T-helper 2 cell treated with Interferon-gamma antibody and Interleukin-4, amounts not matched to agents 100 ng/mL and 5 ng/mL, for 36 hours (primary cell): ENCODE results near the gene AHRR. TPM values are rescaled to one million over a fixed set of nuclear protein-coding genes. Genes with fewer than 3 reads are reported as not detected.
"Not testable (repeated sequence)": the region's sequence is repeated elsewhere in the genome, so short reads cannot be mapped to it uniquely, and the experiment has no call there.

Source experiments
- intact Hi-C: fragments of 100-400 bp; cut with micrococcal nuclease; formaldehyde crosslinking; loops from one replicate; pipeline ENCODE4 v1.15.1; 2023
- total RNA-seq: library from RNA; stranded (reverse); gene quantifications from 2 replicates; pipeline ENCODE4 v1.2.3, GENCODE V29; 2022

AHRR gene
- total RNA-seq, 1 donor from 2014 or later, result 39.4 TPM

DNA sequence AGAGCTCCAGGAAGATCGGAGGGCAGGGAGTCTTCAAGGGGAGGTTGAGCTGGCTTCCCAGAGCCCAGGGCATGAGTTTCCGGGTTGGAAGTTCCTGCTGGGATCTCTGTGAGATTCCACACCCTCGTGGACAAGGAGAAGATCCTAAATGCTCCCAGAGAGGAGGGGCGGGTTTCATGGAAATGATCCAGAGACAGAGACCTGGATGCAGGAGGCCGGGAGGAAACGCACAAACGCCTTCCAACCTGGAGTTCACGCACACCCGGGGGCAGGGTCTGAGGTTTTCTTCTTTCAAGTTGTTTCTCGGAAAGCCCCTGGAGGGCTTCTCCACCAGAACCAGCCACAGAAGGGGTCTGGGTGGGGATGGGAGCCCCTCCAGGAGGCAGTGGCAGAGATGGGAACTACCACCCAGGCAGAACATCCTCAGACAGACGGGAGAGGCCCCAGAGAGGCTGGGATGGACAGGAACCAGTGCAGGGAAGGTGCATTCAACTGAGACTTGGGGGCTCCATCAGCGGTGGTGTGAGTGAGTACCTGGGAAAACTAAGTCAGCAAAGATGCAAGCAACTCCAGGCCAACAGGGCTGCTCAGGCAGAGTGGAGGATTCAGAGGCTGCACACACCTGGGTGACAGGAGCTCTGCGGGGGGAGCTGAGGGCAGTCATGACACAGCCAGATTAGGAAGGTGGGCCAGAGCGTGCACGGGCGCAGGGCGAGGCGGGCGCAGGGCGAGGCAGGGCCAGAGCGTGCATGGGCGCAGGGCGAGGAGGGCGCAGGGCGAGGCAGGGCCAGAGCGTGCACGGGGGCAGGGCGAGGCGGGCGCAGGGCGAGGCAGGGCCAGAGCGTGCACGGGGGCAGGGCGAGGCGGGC is 69.3 kb downstream of the AHRR start:
- intact Hi-C loops, result no loop called here

DNA sequence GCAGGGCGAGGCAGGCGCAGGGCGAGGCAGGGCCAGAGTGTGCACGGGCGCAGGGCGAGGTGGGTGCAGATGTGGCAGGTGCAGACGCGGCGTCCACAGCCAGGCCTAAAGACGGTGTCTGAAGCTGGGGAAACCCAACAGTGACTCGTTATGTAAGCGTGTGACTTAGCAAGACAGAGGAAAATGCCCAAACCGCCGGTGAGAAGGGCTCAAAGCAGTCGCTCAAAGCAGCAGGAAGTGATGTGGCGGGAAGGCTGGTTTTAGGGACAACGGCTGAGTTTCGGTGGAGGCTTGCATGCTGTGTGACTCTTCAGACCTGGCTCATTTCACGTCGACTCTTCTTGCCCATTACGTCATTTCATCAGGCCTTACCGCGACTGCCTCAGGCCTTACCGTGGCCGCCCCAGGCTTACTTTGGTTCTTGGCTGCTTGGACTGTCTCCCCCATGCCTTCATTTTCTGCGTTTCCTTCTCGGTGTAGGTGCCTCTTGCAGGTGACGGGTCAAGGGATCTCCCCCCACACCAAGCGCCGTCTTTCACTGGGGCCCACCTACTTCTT is 71.0 kb downstream of the AHRR start:
- intact Hi-C loops, result loop anchor here (1.0 to 2.0 kb wide), 3 partner anchors 18 to 69 kb away; no protein-coding TSS in a partner anchor

GRCh38 chr5:393846-394275 is 72.3 kb downstream of the AHRR start:
- intact Hi-C loops, result loop anchor here (2.0 kb wide), 1 partner anchor 61 kb away; no protein-coding TSS in a partner anchor

DNA sequence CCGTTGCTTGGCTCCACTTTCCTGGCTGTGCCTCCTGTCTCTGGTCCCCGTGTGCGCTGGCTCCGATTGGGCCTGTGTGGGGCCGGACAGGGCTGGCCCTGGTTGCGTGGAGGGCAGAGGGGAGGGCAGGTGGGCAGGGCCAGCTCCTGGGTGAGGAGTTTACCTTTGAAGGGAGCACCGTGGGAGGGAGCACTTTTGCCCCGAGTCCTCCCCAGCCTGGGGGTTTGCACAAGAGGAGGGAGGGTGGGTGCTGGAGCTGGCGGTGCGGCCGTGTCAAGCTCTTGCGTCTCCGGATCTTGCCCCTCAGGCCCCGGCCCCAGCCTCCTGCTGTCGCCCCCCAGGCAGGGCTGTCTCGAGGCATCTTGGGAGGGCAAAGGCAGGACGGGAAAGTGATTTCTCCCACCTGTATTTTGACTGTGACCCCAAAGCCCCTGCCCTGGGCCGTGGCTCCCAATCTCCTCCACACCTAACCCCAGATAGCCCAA is 73.2 kb downstream of the AHRR start:
- intact Hi-C loops, result no loop called here

DNA sequence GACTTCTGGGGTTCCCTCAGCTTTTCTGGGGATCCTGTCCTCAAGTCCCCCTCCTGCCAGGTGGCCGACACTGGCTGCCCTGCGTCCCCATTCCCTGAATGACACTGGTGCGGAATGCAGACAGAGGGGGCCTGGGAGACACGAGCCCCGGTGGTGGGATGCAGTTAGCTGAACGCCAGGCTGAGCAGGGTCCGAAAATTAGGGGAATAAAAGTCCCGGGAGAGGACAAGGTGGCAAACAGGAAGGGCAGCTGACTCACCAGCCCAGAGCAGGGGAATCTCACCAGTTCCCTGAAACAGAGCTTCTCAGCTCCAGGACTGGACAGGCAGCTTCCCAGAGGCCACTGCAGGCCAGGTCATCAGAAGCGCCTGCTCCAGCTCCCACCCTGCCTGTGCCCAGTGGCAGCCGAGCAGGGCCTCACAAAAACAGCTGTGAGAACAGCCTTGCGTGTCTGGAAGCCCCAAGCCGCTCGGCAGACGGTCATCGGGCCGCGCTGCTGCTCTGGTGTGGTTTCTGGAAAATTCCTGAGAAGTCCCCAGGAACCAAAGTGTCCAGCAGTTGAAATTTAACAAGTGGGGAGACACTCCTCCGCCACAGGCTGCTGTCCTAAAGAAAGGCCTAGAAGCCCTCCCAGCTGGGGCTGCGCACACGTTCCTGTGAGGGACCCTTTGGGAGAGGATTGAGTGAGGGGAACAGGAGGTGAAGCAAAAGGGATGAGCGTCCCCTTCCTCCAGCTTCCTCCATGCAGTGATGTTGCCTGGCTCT is 73.8 kb downstream of the AHRR start:
- intact Hi-C loops, result no loop called here

DNA sequence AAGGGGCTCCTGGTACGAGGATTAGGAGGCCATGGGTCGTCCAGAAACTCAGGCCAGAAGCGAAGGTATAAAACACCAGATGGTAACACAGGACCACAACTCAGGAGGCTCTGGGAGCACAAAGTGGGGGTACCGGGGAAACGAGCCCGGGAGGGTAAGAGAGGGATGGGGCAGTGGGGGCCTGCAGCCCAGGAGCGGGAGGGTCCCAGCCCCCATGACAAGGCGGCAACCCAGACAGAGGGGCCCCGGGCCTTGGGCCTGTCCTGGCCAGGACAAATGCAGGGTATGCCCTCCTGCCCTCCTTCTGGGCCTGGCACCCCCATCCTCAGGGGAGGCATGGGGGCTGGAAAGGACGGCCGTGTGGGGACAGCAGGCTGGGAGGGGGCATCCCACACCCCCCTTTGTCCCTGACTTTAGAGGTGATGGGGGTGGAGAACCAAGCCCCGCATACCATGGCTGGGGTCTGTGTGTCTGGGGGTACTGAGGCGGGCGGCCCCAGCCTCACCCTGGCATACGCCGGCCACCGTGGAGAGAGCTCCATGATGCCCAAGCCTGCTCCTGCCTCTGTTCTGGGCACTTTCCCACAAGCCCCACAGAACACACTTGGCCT is 74.5 kb downstream of the AHRR start:
- intact Hi-C loops, result no loop called here

GRCh38 chr5:396531-396961 is 75.0 kb downstream of the AHRR start:
- intact Hi-C loops, result no loop called here

DNA sequence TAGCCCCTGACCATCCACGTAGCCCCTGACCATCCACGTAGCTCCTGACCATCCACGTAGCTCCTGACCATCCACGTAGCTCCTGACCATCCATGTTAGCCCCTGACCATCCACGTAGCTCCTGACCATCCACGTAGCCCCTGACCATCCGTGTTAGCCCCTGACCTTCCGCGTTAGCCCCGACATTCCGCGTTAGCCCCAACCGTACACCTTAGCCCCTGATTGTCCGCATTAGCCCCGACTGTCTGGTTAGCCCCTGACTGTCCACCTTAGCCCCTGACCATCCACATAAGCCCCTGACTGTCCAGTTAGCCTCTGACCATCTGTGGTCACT is 76.6 kb downstream of the AHRR start:
- intact Hi-C loops, result not testable (repeated sequence)

GRCh38 chr5:398475-399295 is 77.2 kb downstream of the AHRR start:
- intact Hi-C loops, result no loop called here

- intact Hi-C loops, result no loop called here
Observed at GRCh38 chr5:399296-400281, 78.1 kb downstream of the AHRR start.

DNA sequence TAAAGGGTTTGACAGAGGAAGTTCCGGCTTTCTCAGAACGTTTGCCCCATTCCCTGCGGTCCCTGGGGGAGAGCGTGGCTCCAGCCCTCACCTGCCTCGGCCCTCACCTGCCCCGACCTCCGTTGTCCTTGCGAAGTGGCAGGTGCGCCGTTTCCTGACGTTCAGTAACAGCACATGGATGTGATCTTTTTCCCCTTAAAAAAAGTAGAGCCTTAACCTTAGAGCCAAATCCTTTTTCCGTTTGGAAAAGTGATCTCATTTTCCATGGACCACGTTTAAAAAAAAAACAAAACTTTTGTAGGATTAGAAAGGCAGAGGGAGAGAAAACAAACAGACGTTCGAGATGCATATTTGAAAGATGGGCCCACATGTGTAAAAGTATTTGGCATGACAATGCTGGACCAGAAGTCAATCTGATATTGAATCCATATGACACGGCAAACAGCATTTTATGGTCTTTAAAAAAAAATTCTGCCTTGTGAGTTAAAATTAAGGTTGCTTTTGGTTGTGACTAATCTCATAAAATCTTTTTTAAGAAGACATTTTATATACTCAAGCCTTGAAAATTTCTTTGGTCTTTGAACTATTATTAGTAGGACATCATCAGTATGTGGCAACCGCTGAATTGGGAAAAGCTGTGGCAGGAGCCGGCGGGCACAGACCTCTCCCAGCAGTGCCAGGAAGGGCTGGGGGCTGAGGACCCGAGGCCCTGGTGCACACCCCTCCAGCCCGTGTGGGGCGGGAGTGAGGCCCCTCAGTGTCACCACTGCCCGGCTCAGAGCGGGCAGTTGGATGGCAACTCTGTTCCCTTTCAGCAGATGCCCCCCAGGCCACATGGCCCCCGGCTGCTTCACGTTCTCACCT is 79.0 kb downstream of the AHRR start:
- intact Hi-C loops, result no loop called here

GRCh38 chr5:401146-402034 is 79.9 kb downstream of the AHRR start:
- intact Hi-C loops, result no loop called here

DNA sequence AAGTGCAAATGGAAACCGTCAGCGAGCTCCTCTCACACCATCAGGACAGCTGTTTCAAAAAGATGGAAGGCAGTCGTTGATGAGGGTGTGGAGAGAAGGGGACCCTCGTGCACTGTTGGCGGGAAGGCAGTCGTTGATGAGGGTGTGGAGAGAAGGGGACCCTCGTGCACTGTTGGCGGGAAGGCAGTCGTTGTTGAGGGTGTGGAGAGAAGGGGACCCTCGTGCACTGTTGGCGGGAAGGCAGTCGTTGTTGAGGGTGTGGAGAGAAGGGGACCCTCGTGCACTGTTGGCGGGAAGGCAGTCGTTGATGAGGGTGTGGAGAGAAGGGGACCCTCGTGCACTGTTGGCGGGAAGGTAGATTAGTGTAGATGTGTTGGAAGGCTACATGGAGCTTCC is 80.7 kb downstream of the AHRR start:
- intact Hi-C loops, result not testable (repeated sequence)

DNA sequence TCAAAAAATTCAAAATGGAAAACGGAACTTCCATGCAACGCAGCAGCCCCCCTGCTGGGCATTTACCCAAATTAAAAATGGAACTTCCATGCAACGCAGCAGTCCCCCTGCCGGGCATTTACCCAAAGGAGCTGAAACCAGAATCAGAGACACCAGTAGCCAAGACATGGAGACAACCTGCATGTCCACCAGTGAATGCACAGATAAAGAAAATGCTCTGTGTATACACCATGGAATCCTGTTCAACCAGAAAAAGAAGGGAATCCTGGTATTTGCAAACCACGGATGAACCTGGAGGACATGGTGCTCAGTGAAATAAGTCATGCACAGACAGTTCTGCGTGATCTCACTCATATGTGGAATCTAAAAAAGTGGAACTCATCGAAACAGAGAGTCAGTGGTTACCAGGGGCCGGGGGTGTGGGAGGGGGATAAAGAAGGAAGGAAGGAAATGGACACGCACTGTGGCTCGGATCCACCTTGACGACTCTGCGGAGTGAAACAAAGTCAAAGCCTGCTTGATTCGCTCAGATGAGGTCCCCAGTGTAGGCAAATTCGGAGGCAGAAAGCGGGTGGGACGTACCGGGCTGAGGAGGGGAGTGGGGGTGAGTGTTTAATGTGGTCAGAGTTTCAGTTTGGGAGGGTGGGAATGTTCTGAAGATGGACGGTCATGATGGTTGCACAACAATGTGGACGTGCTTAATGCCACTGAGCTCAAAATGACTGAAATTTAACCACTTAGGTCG is 81.3 kb downstream of the AHRR start:
- intact Hi-C loops, result no loop called here

GRCh38 chr5:403995-404394 is 82.5 kb downstream of the AHRR start:
- intact Hi-C loops, result no loop called here

DNA sequence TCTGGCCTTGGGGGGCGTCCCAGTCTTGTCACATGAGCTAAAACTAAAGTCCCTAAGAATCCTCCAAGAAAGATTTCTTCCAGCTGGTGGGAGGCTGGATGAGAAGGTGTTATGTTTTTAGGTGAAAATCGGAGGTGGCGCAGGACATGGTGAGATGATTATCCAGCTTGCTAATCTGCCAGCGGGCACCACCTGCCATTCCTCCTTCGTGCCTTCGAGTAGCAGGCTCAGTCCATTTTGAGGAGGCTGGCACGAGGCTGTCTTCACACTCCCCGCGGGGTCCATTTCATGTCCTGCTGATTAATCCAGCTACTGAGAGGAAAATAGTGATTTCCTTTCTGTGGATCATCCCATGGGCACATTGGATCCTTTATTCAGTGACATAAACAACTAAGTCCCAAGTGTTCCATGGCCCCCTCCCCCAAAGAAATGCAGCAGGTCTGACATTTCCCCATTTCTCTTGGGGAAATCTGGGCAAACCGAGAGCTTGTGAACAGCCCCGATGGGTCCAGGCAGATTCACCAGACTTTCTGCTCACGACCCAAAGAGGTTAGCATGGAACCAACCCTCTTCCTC is 83.2 kb downstream of the AHRR start:
- intact Hi-C loops, result no loop called here
